ENCODE measurements around the gene ITPKC. TPM values are rescaled to one million over a fixed set of nuclear protein-coding genes. Genes with fewer than 3 reads are reported as not detected.
"Not testable (repeated sequence)": the region's sequence is repeated elsewhere in the genome, so short reads cannot be mapped to it uniquely, and the experiment has no call there.

The ITPKC gene
- total and polyA plus RNA-seq, 10 of the 15 experiments (the other 5 are each of a cell fraction or from before 2014, with no cell fraction given): 0.03 to 6.4 (median 3.5) TPM

DNA sequence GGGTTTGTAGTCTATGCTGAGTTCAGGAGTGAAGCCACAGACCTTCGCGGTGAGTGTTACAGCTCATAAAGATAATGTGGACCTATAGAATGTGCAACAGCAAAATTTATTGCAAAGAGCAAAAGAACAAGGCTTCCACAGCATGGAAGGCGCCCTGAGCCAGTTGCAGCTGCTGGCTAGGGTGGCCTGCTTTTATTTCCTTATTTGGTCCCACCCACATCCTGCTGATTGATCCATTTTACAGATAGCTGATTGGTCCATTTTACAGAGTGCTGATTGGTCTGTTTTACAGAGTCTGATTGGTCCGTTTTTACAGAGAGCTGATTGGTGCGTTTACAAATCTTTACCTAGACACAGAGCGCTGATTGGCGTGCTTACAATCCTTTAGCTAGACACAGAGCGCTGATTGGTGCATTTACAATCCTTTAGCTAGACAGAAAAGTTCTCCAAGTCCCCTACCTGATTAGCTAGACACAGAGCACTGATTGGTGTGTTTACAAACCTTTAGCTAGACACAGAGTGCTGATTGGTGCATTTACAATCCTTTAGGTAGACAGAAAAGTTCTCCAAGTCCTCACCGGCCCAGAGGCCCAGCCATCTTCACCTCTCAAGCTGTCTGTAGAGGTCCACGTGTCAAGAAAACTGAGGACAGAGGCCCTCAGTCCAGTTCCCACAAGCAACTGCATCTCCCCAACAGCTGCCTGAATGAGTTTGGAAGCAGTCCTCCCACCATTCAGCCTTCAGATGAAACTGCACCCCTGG is 54.4 kb downstream of the ITPKC start:
- H3K9ac ChIP-seq (ENCODE audit: control insufficient read depth, insufficient read depth, low read length); RAD21 ChIA-PET (ENCODE audit: unreplicated experiment); BruUV-seq (replicated peaks); H3K27ac ChIP-seq (ENCODE audit: control insufficient read depth, insufficient read depth); H3K4me1 ChIP-seq (ENCODE audit: control insufficient read depth, insufficient read depth, low read length); H3K4me2 ChIP-seq (ENCODE audit: control insufficient read depth, insufficient read depth); H4K20me1 ChIP-seq (ENCODE audit: control insufficient read depth, insufficient read depth); H3K27me3 ChIP-seq (replicated peaks in 1 of 2; ENCODE audit: control insufficient read depth in 2 of 2, insufficient read depth in 2 of 2, low read length in 1 of 2); H3K36me3 ChIP-seq (ENCODE audit: control insufficient read depth in 2 of 2, insufficient read depth in 2 of 2, low read length in 1 of 2); DNase-seq (ENCODE audit: low read depth, low spot score); H2AFZ ChIP-seq (ENCODE audit: control insufficient read depth, low read depth, low read length); H3K79me2 ChIP-seq (ENCODE audit: control insufficient read depth, insufficient read depth, low read length); in situ Hi-C loops (cut with MboI); H3K9me3 ChIP-seq (replicated peaks; ENCODE audit: control insufficient read depth, insufficient read depth, low read length); FAIRE-seq; H3K4me3 ChIP-seq; intact Hi-C loops (cut with micrococcal nuclease; ENCODE audit: unreplicated experiment): not testable (repeated sequence)
- POLR2A ChIA-PET: interaction anchor here (0.6 to 3.1 kb wide), 4 partner anchors 8 to 22 kb away, joined by 3 to 14 read pairs (median 5); no protein-coding TSS in a partner anchor
- SMC1A ChIA-PET (ENCODE audit: uncharacterized antibody, unreplicated experiment): interaction anchor here (11.2 kb wide), 1 partner anchor 18 kb away, joined by 256 read pairs; the partner anchor contains the start of genes ACTMAP and SNRPA
- 100% methylated on average over 10 of the region's 10 CpGs for WGBS (ENCODE audit: insufficient coverage, insufficient replicate concordance, low lambda C conversion rate, missing lambda C conversion rate)
- TF ChIP-seq, protein P1, sequence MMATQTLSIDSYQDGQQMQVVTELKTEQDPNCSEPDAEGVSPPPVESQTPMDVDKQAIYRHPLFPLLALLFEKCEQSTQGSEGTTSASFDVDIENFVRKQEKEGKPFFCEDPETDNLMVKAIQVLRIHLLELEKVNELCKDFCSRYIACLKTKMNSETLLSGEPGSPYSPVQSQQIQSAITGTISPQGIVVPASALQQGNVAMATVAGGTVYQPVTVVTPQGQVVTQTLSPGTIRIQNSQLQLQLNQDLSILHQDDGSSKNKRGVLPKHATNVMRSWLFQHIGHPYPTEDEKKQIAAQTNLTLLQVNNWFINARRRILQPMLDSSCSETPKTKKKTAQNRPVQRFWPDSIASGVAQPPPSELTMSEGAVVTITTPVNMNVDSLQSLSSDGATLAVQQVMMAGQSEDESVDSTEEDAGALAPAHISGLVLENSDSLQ (IDR thresholded peaks at IDR 0.05): peak; percentile 50; the same call in 1 of the 2 replicates
- peak; percentile 78 for TF ChIP-seq NFYB (IDR thresholded peaks at IDR 0.05; ENCODE audit: insufficient read depth, low read depth, low read length)
- CTCF ChIA-PET: interaction anchor here (0.6 to 2.7 kb wide), 3 partner anchors 14 to 34 kb away, joined by 3 to 12 read pairs (median 8); no protein-coding TSS in a partner anchor
- peak; percentile 21; the same call in 2 of the 3 replicates for ATAC-seq

All from GM12878 (cell line).